Epithelial cell of prostate (primary cell): ENCODE measurements around the gene ACTR8.

Experiments used
- DNase-seq: peaks from one replicate; pipeline ENCODE4 v3.0.0-alpha.2; 2011; ENCODE audit warnings: low read depth, low spot score
- H3K27ac ChIP-seq: fragments of 450-650 bp; 2 replicates; pipeline ENCODE4 v1.5.1; 2017; ENCODE audit warnings: mild to moderate bottlenecking

ACTR8 gene

DNA sequence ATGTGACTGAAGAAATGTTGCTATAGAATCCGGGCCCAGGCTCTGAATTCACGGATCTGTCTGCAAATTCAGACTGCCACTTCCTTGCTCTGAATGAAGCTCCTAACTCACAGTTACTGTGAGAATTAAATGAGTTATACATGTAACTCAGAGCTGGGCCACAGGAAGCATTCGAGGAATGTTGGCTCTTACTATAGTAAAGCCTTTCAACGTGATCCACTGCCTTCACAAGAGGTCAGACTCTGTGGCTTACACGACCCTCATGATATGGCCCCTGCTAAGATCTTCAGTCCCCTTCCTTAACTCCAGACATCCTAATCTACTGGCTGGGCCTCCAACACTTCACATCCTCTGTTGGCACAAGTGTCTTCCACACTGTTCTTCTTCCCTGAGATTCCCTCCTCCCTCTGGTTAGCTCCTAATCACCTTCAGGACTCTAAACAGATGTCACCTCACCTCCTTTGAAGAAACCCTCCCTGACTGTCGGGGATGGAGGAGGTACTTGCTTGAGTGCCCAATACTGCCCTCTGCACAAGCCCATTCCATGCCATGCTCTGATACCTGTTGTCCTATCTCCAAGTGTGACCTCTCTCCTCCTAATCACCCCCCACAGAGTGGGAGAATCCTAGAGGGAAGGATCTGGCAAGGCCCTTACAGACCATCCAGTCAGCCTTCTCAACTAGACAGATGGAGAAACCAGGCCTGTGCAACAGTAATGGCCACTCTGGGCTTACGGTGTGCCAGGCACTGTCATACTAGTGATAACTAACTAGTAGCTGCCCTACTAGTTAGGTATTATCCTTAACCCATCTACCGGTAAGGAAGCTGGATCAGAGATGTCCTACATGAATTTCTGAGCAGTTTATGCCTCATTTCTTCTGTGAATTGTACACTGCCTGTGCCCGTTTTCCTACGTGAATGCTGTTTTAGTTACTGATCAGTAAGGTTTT, 1.3 kb downstream of the ACTR8 start:
- no peak overlapping the region for H3K27ac ChIP-seq
- no peak for DNase-seq

DNA sequence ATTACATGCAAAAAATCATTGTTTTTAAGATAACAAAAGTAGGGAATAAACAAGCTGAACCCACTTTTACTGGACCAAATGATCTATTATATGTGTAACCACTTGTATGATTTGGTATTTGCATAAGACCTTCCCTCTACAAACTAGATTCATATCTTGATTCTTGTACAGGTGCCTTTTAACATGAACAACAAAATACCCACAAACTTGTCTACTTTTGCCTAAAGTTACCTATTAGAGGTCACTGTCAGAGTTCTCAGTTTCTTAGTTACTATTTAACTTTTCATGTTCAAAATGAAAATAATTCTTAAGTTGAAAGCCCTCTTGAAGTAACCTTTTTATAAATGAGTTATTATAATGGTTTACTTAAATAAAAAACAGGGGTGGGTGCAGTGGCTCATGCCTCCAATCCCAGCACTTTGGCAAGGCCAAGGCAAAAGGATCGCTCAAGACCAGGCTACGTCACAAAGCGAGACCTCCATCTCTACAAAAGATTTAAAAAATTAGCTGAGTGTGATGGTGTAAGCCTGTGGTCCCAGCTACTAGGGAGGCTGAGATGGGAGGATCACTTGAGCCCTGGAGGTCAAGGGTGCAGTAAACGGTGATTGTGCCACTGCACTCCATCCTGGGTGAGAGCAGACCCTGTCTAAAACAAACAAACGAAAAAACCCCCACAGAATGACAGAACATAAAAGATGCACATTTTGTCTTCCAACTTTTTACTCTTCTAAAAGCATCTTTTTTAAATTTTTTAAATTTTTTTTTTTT, 16.0 kb downstream of the ACTR8 start:
- DNase-seq = no peak
- H3K27ac ChIP-seq = no peak overlapping the region

DNA sequence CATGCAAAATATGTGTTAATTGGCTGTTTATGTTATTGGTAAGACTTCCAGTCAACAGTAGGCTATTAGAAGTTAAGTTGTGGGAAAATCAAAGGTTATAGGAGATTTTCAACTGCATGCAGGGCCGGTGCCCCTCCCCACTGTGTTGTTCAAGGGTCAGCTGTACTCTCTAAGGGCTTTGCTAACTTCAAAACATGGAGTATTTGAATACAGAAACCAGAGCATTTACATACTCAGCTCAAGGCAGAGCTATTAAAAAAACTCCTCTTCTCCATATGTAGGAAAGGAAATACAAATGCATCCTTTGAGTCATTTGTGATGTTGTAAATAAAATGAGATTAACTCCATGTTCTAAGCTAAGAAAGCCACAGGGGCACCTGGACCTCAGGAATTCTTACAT, 18.8 kb downstream of the ACTR8 start:
- H3K27ac ChIP-seq = no peak overlapping the region
- no peak for DNase-seq

DNA sequence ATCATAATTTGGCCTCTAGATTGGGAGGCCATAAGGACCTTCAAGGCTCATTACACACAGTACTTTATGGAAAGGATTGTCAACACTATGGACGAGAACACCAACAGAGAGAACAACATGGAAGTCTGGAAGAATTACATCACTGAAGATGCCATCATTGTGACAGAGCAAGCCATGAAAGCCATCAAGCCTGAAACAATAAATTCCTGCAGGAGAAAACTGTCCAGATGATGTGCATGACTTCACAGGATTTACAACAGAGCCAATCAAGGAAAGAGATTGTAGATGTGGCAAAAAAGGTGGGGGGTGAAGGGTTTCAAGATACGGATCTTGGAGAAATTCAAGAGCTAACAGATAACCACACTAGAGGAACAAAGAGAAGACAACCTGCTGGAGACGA, 19.7 kb downstream of the ACTR8 start:
- H3K27ac ChIP-seq = no peak overlapping the region
- DNase-seq = no peak

DNA sequence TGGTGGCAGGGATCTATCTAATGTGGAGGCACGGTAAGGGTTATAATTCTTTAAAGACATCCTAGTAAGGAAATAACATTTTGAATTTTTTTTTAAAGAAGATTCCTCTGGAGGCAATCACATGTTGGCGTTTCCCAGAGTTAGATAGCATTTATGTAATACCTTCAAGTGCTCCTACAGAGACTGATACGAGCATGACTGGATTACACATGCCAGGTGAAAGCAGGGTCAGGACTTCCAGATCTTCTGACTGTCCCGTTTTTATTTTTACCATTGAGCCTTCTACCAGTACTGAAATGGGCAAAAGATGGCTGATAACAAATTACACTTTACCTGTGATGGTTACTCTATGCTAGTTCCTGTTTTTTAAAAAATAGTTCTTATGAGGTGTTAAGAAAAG, 21.8 kb downstream of the ACTR8 start:
- H3K27ac ChIP-seq = no peak overlapping the region
- no peak for DNase-seq

DNA sequence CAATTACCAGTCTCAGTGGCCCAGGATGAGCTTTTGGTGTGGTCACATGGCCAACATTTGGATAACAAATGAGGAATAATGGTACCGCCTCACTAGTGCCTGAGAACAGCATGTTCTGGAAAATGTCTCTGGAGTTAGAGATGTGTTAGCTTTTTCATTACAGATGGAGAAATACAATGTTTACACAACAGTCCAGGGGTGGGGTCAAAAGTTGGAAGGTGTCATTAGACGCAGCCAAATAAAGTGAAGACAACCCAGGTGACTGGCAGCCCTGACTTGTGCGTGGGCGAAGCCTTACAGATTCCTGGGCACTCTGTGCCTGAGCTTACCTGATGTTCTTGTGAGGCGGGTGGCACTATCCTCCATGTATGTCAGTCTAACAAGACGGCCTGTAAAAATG, 22.8 kb downstream of the ACTR8 start:
- DNase-seq = no peak
- H3K27ac ChIP-seq = no peak overlapping the region

DNA sequence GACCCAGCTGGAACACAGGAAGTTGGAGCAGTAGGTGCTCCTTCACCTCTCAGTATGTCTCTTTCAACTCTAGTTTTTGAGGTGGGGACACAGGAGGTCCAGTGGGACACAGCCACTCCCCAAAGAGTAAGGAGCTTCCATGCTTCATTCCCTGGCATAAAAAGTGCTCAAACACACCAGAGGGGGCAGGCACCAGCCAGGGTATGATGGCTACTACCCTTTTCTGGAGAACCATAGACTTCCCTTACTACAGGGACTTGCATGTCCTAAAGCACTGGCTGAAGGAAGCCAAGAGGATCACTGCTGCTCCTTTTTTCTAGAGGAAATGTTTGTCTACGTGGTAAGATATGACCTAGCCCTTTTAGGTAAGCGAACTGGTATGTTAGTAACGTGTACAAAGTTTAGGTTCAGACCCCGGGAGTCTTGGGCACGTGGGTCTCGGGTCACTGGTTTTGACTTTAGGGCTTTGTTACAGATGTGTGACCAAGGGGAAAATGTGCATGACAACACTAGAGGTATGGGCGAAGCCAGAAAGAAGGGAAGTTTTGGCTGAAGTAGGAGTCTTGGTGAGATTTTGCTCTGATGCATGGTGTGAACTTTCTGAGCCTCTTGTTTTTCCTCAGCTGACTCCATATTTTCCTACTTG, 23.7 kb downstream of the ACTR8 start:
- no peak for DNase-seq

DNA sequence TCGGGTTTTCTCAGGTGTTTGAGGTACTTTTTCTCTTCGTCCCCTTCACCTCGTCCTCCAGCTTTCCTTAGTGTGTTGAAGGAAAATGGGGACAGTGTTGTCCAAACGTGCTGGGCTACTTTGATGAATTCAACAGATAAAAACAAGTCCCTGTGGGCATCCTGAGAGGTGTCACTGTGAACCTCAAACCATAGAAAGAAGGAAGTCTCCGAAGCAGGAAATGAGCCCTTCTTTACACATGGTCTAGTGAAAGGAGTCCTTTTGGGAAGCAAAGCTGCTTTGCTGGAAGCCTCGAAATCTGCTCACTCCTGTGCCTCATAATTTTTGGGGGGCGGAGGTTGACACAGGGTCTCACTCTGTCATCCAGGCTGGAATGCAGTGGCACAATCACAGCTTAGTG, 25.0 kb downstream of the ACTR8 start:
- no peak overlapping the region for H3K27ac ChIP-seq
- DNase-seq = no peak

More for the DNA sequence above, 23.7 kb downstream of the ACTR8 start:
- H3K27ac ChIP-seq = no peak overlapping the region

DNA sequence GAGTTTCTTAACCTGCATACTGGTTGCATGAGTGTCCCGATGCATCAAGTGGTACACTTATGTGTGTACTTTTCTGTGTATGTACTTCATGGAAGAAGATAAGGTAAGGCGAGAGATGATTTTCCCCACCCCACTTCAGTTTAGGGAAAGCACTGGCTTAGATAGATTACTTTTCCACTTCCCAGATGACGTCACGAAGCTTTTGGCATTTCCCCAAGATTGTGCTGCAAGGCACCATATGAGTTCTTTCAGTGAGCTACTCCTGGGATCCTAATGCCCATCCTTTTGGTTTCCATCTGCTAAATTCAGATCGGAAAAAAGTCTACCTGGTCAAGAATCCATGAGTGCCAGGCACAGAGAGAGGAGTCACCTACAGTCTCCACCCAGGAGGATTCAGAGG, 31.1 kb downstream of the ACTR8 start:
- no peak for DNase-seq
- H3K27ac ChIP-seq = no peak overlapping the region

DNA sequence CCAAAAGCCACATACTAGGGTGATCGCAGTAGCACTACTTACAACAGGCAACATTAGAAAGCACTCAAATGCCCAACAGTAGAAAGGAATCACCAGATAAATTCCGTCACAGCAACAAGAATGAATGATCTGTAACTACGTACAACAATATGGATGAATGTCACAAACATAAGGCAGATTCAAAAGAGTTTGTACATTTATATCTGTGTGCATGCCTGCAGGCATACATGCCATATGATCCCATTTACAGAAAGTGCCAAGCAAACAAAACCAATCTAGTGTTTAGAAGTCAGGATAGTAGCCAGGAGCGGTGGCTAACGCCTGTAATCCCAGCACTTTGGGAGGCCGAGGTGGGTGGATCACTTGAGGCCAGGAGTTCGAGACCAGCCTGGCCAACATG, 32.0 kb downstream of the ACTR8 start:
- H3K27ac ChIP-seq = no peak overlapping the region

DNA sequence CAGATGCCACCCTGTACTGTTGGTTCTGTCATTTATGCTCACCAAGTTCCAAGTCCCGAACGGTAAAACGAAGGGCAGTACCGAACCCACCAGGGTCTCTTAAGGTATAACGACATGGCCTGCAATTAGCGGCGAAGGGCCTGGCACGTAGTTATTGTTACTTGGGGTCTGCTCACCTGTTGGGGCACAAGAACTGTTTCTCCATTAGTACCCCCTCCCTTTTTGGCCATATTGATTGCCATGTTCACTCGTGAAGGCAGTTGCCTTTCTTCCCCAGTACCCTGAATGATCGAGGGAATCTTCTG, 35.1 kb downstream of the ACTR8 start:
- DNase-seq = no peak

More for the DNA sequence above, 32.0 kb downstream of the ACTR8 start:
- DNase-seq = no peak

DNA sequence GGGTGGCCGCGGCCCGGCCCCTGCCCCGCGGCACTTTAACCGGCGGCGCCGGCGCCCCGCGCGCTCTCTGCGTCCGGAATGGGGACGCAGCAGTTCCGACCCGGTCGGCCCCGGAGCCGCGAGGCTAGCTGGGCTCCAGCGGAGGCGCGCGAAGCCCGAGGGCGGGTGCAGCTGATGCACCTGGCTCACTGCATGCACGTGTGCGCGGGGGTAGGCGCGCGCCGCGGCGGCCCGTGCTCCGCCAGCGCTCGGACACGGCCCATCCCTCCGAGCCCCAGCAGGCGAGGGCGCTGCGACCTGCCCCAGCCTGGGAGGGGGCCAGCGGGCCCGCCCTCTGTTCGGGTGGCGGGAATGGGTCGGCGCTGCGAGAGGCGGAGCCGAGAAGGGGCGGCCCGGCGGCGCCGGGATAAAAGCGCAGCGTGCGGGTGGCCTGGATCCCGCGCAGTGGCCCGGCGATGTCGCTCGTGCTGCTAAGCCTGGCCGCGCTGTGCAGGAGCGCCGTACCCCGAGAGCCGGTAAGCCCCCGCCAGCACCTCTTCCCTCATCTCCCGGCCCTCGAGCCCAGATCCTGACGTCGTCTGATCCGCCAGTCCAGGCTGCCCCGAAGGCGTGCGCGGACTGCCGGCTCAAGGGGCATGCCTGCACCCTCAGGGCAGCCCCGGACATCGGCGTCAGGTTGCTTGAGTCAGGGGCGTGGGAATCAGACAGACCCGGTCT, 35.7 kb downstream of the ACTR8 start, which contains the start of the genes CHDH and IL17RB:
Gene CHDH (minus strand): TSS at position 286 of the 717 bp plus-strand sequence. CDS start 22,411 bp downstream, outside the sequence.
Gene IL17RB (plus strand): TSS at position 435 of the 717 bp plus-strand sequence. CDS start 21 bp downstream, at position 456.
- DNase-seq = no peak
- H3K27ac ChIP-seq = no peak within 1 kb of the TSS

More for the DNA sequence above, 35.1 kb downstream of the ACTR8 start:
- H3K27ac ChIP-seq = no peak overlapping the region

DNA sequence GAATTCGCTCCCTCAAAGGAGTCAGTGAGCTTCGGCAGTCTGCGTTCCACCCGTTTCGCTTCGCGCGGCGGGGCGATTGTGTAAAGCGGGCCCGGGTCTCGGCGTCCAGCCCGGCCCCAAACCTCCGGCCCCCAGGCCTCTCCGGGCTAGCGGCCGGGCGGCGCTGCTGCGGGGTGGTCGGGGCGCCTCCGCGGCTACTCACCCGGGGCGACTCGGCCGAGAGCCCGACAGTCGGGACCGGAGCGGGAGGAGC, 36.1 kb downstream of the ACTR8 start:
- DNase-seq = no peak
- H3K27ac ChIP-seq = no peak overlapping the region

DNA sequence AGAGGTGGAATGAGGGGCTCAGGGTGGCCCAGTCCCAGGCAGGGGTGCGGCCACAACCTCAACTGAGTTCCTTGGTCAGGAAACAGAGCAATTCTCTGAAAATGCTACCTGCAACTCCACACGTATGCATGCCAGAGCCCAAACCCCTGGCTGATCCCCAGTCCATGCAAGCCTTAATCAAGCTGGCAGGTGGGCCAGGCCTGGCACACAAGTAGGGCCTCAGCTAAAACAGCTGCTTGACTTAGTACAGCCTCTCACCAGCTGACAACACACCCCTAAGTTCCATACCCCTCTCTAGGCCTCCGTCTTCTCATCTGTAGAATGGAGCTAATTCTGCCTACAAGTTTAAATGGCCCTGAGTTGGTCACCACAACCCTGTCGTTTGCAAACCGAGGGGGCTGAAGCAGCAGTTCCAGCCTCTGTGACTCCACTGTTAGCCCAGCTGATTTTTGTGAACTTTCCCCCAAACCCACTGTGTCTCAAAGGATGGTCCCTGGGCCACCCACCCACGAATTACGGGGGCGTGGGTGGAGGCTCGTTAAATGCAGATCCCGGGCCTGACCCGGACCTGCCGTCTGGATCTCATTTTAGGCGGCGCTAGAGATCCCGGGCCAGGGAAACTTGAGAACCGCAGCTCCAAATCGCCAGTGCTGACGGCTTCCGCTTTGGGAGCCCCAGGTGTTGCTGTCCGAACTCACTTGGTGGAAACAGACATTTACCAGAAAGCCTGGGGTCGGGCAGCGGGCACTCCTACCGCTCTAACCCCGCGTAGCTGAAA, 36.7 kb downstream of the ACTR8 start:
- DNase-seq = no peak
- H3K27ac ChIP-seq = no peak overlapping the region

DNA sequence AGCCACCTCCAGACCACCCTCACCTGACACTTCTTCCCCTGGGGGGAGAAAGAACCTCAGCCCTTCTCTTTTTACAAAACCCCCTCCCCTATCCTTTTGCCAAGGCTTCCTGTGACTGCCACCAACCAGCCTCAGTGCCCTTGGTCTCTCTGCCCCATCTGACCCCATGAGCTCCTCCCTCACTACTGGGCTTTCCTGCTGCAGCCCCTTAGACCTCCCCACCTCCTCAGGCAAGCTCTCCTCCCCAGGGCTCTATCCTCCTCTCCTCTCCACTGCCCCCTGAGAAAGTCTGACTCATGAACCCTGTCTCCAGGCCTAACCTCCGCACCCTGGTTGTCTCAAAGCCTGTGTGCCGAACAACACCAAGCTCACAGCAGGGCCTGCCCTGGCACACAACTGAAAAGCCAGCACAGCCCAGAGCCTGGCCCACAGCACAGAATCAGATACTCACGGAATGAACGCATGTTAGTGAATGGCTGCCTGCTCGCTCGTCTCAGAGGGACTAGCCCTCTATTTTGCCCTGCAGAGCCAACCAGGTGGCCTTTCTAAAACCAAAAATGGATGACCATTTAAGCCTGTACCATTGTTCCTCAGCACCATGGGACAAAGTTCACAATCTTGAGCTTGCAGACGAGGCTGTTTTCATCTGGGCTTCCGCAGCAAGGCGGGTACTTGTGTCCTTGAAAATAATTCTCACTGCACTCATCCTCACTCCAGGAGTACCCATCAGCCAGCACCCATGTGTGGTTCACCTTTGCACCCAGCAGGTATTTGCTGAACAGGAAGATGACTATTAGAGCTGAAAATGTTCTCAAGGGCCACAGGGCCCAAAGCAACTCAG, 37.5 kb downstream of the ACTR8 start:
- H3K27ac ChIP-seq = no peak overlapping the region
- no peak for DNase-seq

DNA sequence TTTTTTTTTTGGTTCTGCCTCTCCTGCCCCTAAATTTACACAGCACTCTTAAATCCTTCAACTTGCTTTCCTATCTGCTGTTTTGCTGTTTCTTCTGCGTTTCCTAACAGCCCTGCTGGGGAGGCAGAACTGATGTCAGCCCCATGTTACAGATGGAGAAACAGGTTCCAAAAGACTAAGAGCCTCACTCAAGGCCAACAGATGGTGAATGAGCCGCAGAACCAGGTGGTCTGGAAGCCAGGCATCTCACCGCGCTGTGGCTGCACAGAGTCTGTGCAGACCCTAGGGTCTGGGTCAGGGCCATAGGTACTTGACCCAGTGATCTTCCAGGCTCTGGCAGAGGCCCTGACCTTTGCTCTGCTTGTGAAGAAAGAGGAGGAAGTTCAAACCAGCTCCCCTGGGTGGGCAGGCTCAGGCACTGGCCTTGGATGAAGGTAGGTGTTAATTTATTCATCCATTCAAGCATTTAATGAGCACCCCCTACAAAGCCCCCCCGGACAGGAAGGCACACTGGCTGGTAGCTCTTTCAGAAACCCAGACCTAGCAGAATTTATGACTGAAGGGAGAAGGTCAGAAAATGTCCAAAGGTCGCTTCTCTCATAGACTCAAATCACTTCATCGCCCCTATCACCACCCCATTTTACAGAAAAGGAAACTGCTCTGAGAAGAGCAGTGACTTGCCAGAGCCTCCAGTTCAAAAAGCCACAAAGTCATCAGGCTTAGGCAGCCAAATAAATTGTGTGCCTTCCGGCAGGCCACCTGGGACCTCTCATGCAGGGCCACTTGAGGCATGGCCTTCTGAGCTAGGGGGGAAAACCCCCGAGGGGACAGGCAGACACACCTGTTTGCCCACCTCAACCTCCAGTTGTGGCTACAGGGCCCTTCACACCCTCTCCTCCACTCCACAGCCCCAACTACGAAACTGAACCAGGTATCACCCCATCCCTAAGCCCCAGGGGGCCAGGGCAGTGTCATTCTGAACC, 38.5 kb downstream of the ACTR8 start:
- DNase-seq = no peak
- no peak overlapping the region for H3K27ac ChIP-seq

DNA sequence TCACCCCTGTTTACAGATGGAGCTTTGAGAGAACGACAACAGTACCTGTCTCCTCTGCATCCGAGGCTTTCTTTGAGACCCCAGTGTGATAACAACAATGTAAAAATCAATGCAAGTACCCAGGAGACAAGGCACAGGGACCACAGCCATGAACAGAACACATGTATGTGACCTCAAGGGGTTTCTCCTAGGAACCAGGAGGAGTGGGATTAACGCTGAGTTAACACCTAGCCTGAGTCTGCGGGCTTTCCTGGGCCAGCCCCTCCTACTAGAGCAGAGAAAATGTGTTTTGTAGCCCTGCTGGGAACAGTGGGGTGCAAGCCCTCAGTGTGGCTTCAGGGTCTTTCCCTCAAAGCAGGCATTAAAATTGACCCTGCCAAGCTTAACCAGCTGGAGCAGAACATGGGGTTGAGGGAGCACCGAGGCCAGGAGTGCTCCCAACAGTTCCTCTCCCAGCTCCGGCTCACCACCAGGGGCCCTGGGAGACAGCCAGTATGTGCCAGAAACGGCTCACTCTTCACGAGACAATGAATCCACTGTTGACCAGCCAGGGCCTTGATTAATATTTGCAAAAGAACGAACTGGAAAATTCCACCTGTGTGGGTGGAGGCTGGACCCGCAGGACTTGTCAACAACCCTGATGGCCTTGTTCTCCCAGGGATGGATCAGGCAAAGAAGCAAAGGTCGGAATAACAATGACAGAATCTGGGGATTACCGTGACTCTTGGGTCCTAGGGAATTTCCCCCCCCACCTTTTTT, 39.3 kb downstream of the ACTR8 start:
- H3K27ac ChIP-seq = no peak overlapping the region
- DNase-seq = peak; percentile 20
